ENCODE results near the gene RAD51B.

Gene RAD51B

GRCh38 chr14:68373124-68373646 lies 553.6 kb downstream of the RAD51B start:
- no peak for DNase-seq (ENCODE audit: low read depth in 4 of 4, low spot score in 1 of 4)

- DNase-seq (ENCODE audit: low read depth in 4 of 4, low spot score in 1 of 4), result no peak
Observed at GRCh38 chr14:68373847-68374444, 554.4 kb downstream of the RAD51B start.

- no peak for DNase-seq (ENCODE audit: low read depth in 4 of 4, low spot score in 1 of 4)
Observed at GRCh38 chr14:68374682-68375081, 555.1 kb downstream of the RAD51B start.

GRCh38 chr14:68375376-68375775 lies 555.8 kb downstream of the RAD51B start:
- DNase-seq (ENCODE audit: low read depth in 4 of 4, low spot score in 1 of 4), result no peak

- no peak for DNase-seq (ENCODE audit: low read depth in 4 of 4, low spot score in 1 of 4)
Observed at GRCh38 chr14:68376067-68376779, 556.6 kb downstream of the RAD51B start.

GRCh38 chr14:68377006-68377405 lies 557.4 kb downstream of the RAD51B start:
- no peak for DNase-seq (ENCODE audit: low read depth in 4 of 4, low spot score in 1 of 4)

- DNase-seq (ENCODE audit: low read depth in 4 of 4, low spot score in 1 of 4), result no peak
Observed at GRCh38 chr14:68377459-68377858, 557.9 kb downstream of the RAD51B start.

DNA sequence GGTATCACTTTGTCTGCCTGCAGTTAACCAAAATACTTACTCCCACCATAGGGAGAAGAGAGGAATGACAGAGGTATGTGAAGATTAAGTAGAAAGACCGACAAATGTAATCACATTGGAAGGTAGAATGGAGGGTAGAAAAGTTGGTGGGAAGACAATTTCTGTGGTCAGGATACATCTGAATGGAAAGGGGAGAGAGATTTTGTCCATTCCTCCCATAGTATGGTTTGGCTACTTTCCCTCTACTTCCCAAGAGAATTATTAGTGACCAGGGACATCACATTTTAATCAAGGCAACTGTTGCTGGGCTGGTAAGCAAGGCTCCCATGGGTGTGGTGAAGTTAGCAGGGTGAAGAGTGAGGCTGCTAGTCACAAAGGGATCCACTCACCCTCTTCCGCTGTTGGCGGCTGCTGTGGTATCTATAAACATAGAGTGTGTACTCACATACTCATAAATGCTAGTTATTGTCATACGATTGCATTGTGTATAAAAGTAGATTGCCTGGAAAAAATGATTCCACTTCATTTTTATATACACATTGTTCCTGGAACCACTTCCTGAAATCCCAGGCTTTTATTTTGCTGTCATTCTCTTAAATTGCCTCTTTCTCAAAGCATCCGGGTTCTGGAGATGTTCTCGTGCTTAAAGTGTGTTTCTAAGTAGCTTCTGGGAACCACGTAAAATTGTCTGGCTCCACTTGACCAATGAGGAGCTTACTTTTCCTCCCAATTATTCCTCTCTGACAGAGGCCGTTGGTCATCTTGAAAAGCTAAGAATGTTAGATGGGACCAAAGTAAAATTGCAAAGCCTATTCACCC lies 560.1 kb downstream of the RAD51B start:
- no peak for DNase-seq (ENCODE audit: low read depth in 4 of 4, low spot score in 1 of 4)

DNA sequence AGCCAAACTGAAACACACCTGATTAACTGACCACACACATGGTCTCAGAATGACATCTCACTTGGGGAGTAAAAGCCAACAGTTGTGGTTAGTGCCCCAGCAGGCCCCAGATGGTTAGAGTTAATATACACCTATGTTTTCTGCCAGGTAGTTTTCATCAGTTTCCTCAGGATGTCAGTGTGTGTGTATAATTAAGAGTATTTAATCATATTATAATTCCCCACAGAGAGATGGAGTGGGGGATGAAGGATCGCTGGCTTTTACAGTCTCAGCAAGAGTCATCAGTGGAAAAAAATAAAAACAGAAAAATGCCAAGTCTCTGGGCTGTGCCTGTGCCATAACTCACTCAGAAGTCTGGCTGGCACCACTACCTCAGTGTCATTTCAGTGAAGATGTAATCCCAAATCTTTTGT lies 560.8 kb downstream of the RAD51B start:
- DNase-seq (ENCODE audit: low read depth in 4 of 4, low spot score in 1 of 4), result no peak

GRCh38 chr14:68384335-68384734 lies 564.8 kb downstream of the RAD51B start:
- DNase-seq (ENCODE audit: low read depth in 4 of 4, low spot score in 1 of 4), result no peak

- no peak for DNase-seq (ENCODE audit: low read depth in 4 of 4, low spot score in 1 of 4)
Observed at GRCh38 chr14:68384881-68385280, 565.3 kb downstream of the RAD51B start.

GRCh38 chr14:68386446-68386845 lies 566.9 kb downstream of the RAD51B start:
- no peak for DNase-seq (ENCODE audit: low read depth in 4 of 4, low spot score in 1 of 4)

GRCh38 chr14:68386950-68387779 lies 567.6 kb downstream of the RAD51B start:
- DNase-seq (ENCODE audit: low read depth in 4 of 4, low spot score in 1 of 4), result no peak

- no peak for DNase-seq (ENCODE audit: low read depth in 4 of 4, low spot score in 1 of 4)
Observed at GRCh38 chr14:68389943-68390342, 570.4 kb downstream of the RAD51B start.

GRCh38 chr14:68390741-68391140 lies 571.2 kb downstream of the RAD51B start:
- DNase-seq (ENCODE audit: low read depth in 4 of 4, low spot score in 1 of 4), result no peak

DNA sequence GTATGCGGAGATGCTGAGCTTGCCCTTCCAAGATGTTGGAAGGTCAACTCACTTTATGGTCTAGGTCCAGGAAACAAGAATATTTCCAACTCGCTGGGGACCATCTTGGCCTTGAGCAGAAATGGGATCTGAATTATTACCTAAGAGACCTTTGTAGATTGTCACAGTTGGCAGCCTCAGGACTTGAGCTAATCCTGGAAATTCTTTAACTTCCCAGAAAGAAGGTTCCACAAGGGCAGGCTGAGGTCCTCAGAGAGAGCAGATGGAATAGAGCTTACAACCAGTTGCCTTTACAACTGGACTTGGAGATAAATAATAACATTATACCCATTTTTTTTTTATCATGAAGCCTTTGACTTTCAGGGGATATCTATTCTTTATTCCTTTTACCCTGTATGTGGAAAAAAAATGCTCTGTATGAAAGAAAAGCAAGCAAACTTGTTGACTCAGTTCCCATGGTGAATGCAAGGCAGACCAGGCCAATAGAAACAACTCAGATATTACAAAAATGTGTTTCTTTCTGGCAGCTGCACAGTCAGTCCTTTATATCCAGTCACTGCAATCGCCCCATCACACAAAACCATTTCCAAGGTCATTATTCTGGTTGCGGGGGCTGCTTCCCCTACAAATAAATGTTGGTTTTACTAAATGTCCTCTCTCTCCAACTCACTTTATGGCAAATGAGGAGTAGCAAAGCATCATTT lies 571.9 kb downstream of the RAD51B start:
- DNase-seq (ENCODE audit: low read depth in 4 of 4, low spot score in 1 of 4), result no peak

- DNase-seq (ENCODE audit: low read depth in 4 of 4, low spot score in 1 of 4), result no peak
Observed at GRCh38 chr14:68392393-68393141, 573.0 kb downstream of the RAD51B start.

- no peak for DNase-seq (ENCODE audit: low read depth in 4 of 4, low spot score in 1 of 4)
Observed at GRCh38 chr14:68393259-68393658, 573.7 kb downstream of the RAD51B start.

- DNase-seq (ENCODE audit: low read depth in 4 of 4, low spot score in 1 of 4), result no peak
Observed at GRCh38 chr14:68394118-68394763, 574.7 kb downstream of the RAD51B start.

Measured in stimulated activated CD4-positive, alpha-beta T cell treated with anti-CD3 and anti-CD28 coated beads, Interleukin-1b, Interleukin-23, amount 100 ng/mL, for 24 hours (primary cell).